Suprapubic skin (tissue), 3 donors: Measurements from ENCODE around the gene ABCA4.
"Not testable (repeated sequence)": the region's sequence is repeated elsewhere in the genome, so short reads cannot be mapped to it uniquely, and the experiment has no call there.

Experiments used
- POLR2A ChIP-seq, 2 donors: fragments of 450-650 bp; IDR thresholded peaks; one replicate each; pipeline ENCODE4 v1.6.1; 2017; ENCODE audit warnings: antibody characterized with exemption in 2 of 2, mild to moderate bottlenecking in 2 of 2, moderate library complexity in 2 of 2
- TF ChIP-seq, protein P1 (sequence below), 2 donors: fragments of 200-600 bp in 1 of 2; fragments of 450-650 bp in 1 of 2; sonication (generic) in 1 of 2; IDR thresholded peaks; one replicate each; pipeline ENCODE4 v1.5.1; 2016 to 2019; ENCODE audit warnings: antibody characterized with exemption in 2 of 2, mild to moderate bottlenecking in 1 of 2, moderate library complexity in 1 of 2

- TF ChIP-seq, protein P1, sequence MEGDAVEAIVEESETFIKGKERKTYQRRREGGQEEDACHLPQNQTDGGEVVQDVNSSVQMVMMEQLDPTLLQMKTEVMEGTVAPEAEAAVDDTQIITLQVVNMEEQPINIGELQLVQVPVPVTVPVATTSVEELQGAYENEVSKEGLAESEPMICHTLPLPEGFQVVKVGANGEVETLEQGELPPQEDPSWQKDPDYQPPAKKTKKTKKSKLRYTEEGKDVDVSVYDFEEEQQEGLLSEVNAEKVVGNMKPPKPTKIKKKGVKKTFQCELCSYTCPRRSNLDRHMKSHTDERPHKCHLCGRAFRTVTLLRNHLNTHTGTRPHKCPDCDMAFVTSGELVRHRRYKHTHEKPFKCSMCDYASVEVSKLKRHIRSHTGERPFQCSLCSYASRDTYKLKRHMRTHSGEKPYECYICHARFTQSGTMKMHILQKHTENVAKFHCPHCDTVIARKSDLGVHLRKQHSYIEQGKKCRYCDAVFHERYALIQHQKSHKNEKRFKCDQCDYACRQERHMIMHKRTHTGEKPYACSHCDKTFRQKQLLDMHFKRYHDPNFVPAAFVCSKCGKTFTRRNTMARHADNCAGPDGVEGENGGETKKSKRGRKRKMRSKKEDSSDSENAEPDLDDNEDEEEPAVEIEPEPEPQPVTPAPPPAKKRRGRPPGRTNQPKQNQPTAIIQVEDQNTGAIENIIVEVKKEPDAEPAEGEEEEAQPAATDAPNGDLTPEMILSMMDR (IDR thresholded peaks at IDR 0.05), result not testable (repeated sequence)
- TF ChIP-seq POLR2A (IDR thresholded peaks at IDR 0.05), result not testable (repeated sequence)
These were observed 122.4 kb downstream of the ABCA4 start for GRCh38 chr1:93998532-93998931.
